Activated B cell treated with CpG ODN at 0.5 μM for 24 hours (primary cell): ENCODE results near the gene PTPRO. TPM values are rescaled to one million over a fixed set of nuclear protein-coding genes. Genes with fewer than 3 reads are reported as not detected.

ENCODE experiments used
- ATAC-seq: fragments of 200-7000 bp; cut with Tn5 transposase; one replicate; pipeline ENCODE4 v1.10.0; 2021; ENCODE audit warnings: low read depth, mild to moderate bottlenecking, moderate library complexity
- CTCF ChIA-PET: fragments of 350-600 bp; sonication (Branson Sonifier 250); formaldehyde crosslinking; loops from one replicate; lab custom pipeline; 2021; ENCODE audit warnings: antibody characterized with exemption; lab: Charles Lee
- POLR2A ChIA-PET: fragments of 350-600 bp; sonication (Branson Sonifier 250); formaldehyde crosslinking; loops from one replicate; lab custom pipeline; 2021; ENCODE audit warnings: antibody characterized with exemption; lab: Charles Lee
- DNase-seq: peaks from one replicate; pipeline ENCODE4 v3.0.0; 2022
- H3K27ac Mint-ChIP-seq: one replicate; pipeline ENCODE4 v1.8.0; 2020; ENCODE audit warnings: mixed read lengths
- H3K27me3 Mint-ChIP-seq: one replicate; pipeline ENCODE4 v1.8.0; 2021; ENCODE audit warnings: mixed read lengths
- H3K36me3 Mint-ChIP-seq: one replicate; pipeline ENCODE4 v1.8.0; 2021; ENCODE audit warnings: low read depth, mixed read lengths
- H3K4me1 Mint-ChIP-seq: one replicate; pipeline ENCODE4 v1.8.0; 2021; ENCODE audit warnings: mixed read lengths
- H3K4me3 Mint-ChIP-seq: one replicate; pipeline ENCODE4 v1.8.0; 2020; ENCODE audit warnings: mild to moderate bottlenecking, mixed read lengths
- H3K9me3 Mint-ChIP-seq: one replicate; pipeline ENCODE4 v1.8.0; 2020; ENCODE audit warnings: mixed read lengths
- intact Hi-C: fragments of 100-400 bp; cut with micrococcal nuclease; formaldehyde crosslinking; loops from one replicate; pipeline ENCODE4 v1.15.1; 2024
- total RNA-seq: library from RNA; stranded (reverse); gene quantifications from 2 replicates; pipeline ENCODE4 v1.2.3, GENCODE V29; 2022
- TF ChIP-seq, protein P1 (sequence below): fragments of 200-600 bp; IDR thresholded peaks from one replicate; pipeline ENCODE4 v1.8.0; 2022; ENCODE audit warnings: antibody characterized with exemption, mild to moderate bottlenecking

PTPRO gene
- total RNA-seq, 1 donor from 2014 or later = 23.9 TPM

DNA sequence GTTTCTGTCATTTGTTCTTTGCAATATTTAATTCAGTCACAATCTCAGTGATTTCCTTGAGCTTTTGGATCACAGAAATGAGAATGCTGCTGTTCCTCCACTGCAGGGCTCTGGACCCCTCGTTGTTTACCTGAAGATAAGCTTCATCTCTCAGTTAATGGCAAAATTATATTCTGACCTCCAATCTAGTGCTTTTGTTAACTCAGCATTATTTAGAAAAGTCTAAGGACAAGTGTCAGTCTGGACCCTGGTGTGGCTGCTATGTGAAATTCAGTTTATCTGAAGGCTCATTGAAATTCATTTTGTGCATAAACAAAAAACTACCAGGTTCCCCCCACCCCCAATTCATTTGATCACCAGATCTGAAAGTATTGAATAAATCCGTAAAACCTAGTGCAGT, 84.7 kb downstream of the PTPRO start:
- H3K4me1 Mint-ChIP-seq = no peaks in the 10 kb centered on the region
- ATAC-seq = no peak
- no peaks in the 10 kb centered on the region for H3K9me3 Mint-ChIP-seq
- H3K27ac Mint-ChIP-seq = no peak overlapping the region
- no peak overlapping the region for H3K4me3 Mint-ChIP-seq
- DNase-seq = no peak
- intact Hi-C loops = no loop called here
- TF ChIP-seq, protein P1, sequence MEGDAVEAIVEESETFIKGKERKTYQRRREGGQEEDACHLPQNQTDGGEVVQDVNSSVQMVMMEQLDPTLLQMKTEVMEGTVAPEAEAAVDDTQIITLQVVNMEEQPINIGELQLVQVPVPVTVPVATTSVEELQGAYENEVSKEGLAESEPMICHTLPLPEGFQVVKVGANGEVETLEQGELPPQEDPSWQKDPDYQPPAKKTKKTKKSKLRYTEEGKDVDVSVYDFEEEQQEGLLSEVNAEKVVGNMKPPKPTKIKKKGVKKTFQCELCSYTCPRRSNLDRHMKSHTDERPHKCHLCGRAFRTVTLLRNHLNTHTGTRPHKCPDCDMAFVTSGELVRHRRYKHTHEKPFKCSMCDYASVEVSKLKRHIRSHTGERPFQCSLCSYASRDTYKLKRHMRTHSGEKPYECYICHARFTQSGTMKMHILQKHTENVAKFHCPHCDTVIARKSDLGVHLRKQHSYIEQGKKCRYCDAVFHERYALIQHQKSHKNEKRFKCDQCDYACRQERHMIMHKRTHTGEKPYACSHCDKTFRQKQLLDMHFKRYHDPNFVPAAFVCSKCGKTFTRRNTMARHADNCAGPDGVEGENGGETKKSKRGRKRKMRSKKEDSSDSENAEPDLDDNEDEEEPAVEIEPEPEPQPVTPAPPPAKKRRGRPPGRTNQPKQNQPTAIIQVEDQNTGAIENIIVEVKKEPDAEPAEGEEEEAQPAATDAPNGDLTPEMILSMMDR = no peak
- POLR2A ChIA-PET = no interaction called here
- CTCF ChIA-PET = no interaction called here
- peaks cover 2% of the 10 kb centered on the region for H3K27me3 Mint-ChIP-seq
- no peaks in the 10 kb centered on the region for H3K36me3 Mint-ChIP-seq

DNA sequence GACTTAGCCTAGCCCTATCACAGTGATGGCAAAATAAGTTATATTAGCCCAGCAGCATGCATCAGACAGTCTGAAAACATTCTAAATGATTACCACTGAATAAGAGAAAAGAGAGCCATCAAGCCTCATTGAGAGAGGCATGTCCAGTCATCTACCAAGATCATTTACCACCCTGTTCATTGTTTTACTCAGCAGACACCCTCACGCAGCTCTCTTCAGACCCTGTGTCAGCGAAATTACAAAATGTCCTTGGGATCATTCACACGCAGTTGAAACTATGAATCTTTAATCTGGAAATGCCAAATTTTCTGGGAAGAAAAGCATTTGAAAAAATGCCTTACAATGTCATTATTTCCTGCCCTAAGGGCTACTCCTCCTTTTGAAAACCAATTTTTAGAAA, 89.5 kb downstream of the PTPRO start:
- ChIA-PET CTCF (no interaction called here), POLR2A (no interaction called here)
- no peak overlapping the region for H3K27ac Mint-ChIP-seq
- ATAC-seq (no peak), DNase-seq (no peak)
- peaks cover 2% of the 10 kb centered on the region for H3K27me3 Mint-ChIP-seq
- TF ChIP-seq, protein P1 = no peak
- no peaks in the 10 kb centered on the region for H3K9me3 Mint-ChIP-seq
- intact Hi-C loops = no loop called here
- no peaks in the 10 kb centered on the region for H3K36me3 Mint-ChIP-seq
- H3K4me3 Mint-ChIP-seq = no peak overlapping the region
- peaks cover 8% of the 10 kb centered on the region for H3K4me1 Mint-ChIP-seq

DNA sequence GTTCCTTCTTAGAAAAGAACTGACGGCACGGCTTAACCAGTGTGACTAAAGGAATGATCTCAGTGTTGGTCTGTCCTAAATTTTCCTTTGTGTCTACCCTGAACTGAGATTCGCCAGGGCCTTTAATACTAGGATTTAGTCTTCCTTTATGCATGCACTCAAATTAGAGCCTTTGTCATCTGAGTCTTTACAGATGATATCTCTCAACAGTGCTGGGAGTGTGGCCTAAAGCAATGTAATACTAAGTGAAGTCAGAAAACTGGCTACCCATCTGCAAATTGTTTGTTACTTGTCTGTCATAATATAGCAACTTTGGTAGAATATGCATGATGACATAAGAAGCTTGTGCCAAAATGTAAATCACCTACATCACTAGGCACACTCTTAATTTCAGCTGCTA, 95.4 kb downstream of the PTPRO start:
- ATAC-seq = no peak
- Mint-ChIP-seq H3K27ac (no peak overlapping the region), H3K4me1 (peaks cover 10% of the 10 kb centered on the region), H3K27me3 (peaks cover 5% of the 10 kb centered on the region), H3K4me3 (no peak overlapping the region), H3K9me3 (no peaks in the 10 kb centered on the region), H3K36me3 (no peaks in the 10 kb centered on the region)
- CTCF ChIA-PET = no interaction called here
- intact Hi-C loops = no loop called here
- no peak for DNase-seq
- POLR2A ChIA-PET = no interaction called here
- TF ChIP-seq, protein P1 = no peak

DNA sequence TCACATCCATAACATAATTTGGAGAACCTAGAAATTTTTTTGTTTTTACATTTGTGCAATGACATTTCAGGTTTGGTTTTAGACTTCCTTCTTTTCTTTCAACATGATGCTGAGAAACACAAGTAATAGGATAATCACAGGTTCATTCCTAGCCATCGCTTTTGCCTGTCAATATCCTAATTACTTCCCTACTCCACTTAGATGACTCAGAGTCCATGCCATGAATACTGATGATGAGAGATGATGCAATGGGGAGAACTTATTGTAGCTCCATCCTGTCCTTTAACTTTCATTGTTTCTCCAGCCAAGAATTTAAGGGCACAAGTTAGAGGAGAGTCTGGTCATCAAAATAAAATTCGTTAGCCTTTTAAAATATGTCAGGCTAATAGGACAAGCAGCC, 101.3 kb downstream of the PTPRO start:
- POLR2A ChIA-PET = no interaction called here
- Mint-ChIP-seq H3K27me3 (peaks cover 6% of the 10 kb centered on the region), H3K4me3 (no peak overlapping the region), H3K9me3 (no peaks in the 10 kb centered on the region), H3K4me1 (no peaks in the 10 kb centered on the region), H3K36me3 (no peaks in the 10 kb centered on the region), H3K27ac (no peak overlapping the region)
- ATAC-seq (no peak), DNase-seq (no peak)
- TF ChIP-seq, protein P1 = no peak
- intact Hi-C loops = no loop called here
- CTCF ChIA-PET = no interaction called here

DNA sequence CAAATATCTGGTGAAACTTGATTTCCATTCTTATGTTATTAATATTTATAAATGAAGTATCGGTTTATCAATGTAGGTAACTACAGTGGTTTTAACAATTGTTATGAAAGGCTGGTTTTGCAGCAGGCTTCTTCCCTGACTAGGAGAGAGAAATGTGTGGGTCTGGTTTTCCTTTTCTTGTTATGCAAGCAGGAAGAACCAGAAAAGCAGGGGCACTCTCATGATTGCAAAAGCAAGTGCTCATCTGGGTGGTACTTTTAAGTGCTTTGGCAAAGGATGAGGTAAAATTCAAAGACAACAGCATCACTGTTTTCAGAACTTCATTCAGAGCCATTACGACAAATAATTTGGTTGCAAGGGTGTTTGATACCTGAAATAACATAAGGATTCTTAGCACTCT, 105.6 kb downstream of the PTPRO start:
- H3K4me1 Mint-ChIP-seq = no peaks in the 10 kb centered on the region
- CTCF ChIA-PET = no interaction called here
- no peaks in the 10 kb centered on the region for H3K36me3 Mint-ChIP-seq
- ATAC-seq (no peak), DNase-seq (no peak)
- POLR2A ChIA-PET = no interaction called here
- H3K4me3 Mint-ChIP-seq = no peak overlapping the region
- no peaks in the 10 kb centered on the region for H3K9me3 Mint-ChIP-seq
- H3K27ac Mint-ChIP-seq = no peak overlapping the region
- peaks cover 10% of the 10 kb centered on the region for H3K27me3 Mint-ChIP-seq
- intact Hi-C loops = no loop called here
- TF ChIP-seq, protein P1 = no peak
